Left colon (tissue), 2 donors: Measurements from ENCODE around the gene PRAMEF7. TPM values are rescaled to one million over a fixed set of nuclear protein-coding genes. Genes with fewer than 3 reads are reported as not detected.
"Not testable (repeated sequence)": the region's sequence is repeated elsewhere in the genome, so short reads cannot be mapped to it uniquely, and the experiment has no call there.

ENCODE experiments used
- ATAC-seq: fragments of 200-7000 bp; cut with Tn5 transposase; one replicate; pipeline ENCODE4 v1.9.1; 2020; ENCODE audit warnings: mild to moderate bottlenecking, moderate library complexity
- DNase-seq, 2 donors: peaks; one replicate each; pipeline ENCODE4 v3.0.0-alpha.2; 2020
- intact Hi-C, 2 donors: fragments of 100-400 bp; cut with DNase I in 1 of 2; cut with micrococcal nuclease in 1 of 2; formaldehyde crosslinking; loops; one replicate each; pipeline versions ENCODE4 v1.11.2 to v1.14.0; 2022; cut with DNase I, micrococcal nuclease
- long read RNA-seq: library from polyadenylated mRNA; unstranded; transcript quantifications from one replicate; pipeline ENCODE4 v2.0.0, GENCODE V29; 2021
- total RNA-seq, 2 donors: library from RNA; stranded (reverse); fragmentation: NEBNext Ultra II Directional; extraction: Animal tissue kit (Norgen Biotek cat#: 25700); gene quantifications; one replicate each; pipeline ENCODE4 v1.2.1, GENCODE V29; 2021
- donor health status: DM: no; HTN: no; CAD: no.
- donor health status: DM: yes; HTN: yes; CAD: no.

PRAMEF7 gene
- not detected for total RNA-seq
- long read RNA-seq = 0 reads

GRCh38 chr1:12916310-12916709 lies at the start of gene PRAMEF7:
Gene PRAMEF7 (plus strand): TSS chr1:12916610. CDS start chr1:12917693, 1,083 bp downstream.
- ATAC-seq, intact Hi-C loops: not testable (repeated sequence)

GRCh38 chr1:12878453-12878852 lies 38.0 kb upstream of the PRAMEF7 start:
- DNase-seq, intact Hi-C loops, ATAC-seq: not testable (repeated sequence)

More at GRCh38 chr1:12916310-12916709, at the start of gene PRAMEF7:
- DNase-seq = not testable (repeated sequence)

- intact Hi-C loops, DNase-seq, ATAC-seq: not testable (repeated sequence)
These were observed 30.3 kb upstream of the PRAMEF7 start, which contains the start of gene PRAMEF4 for GRCh38 chr1:12886101-12886500. Gene PRAMEF4 (minus strand): TSS chr1:12886201. CDS start chr1:12883394, 2,807 bp downstream.

- DNase-seq, intact Hi-C loops, ATAC-seq: not testable (repeated sequence)
These were observed 18.2 kb upstream of the PRAMEF7 start, which contains the start of gene PRAMEF10 for GRCh38 chr1:12898170-12898569. Gene PRAMEF10 (minus strand): TSS chr1:12898270. CDS start chr1:12895847, 2,423 bp downstream.

DNA sequence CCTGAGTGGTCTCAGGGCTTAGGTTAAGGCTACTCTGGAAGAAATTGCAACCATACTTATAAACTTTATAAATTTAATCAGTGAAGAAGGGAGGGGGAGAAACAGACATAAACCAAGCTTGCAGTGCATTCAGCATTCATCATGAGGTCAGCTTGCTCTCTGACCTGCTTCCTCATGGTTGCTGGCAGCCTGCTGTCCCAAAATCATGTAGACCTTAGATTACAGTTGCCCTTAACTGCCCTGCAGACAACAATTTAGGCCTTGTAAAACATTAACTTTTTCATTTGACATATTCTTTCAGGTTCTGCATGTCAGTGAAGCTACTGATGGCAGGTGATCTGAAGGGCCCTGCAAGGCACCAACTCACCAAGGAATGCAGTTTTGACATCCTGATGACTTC lies 17.2 kb upstream of the PRAMEF7 start:
- ATAC-seq, intact Hi-C loops, DNase-seq: not testable (repeated sequence)

- DNase-seq, intact Hi-C loops, ATAC-seq: not testable (repeated sequence)
These were observed 12.4 kb upstream of the PRAMEF7 start for GRCh38 chr1:12903793-12904572.

DNA sequence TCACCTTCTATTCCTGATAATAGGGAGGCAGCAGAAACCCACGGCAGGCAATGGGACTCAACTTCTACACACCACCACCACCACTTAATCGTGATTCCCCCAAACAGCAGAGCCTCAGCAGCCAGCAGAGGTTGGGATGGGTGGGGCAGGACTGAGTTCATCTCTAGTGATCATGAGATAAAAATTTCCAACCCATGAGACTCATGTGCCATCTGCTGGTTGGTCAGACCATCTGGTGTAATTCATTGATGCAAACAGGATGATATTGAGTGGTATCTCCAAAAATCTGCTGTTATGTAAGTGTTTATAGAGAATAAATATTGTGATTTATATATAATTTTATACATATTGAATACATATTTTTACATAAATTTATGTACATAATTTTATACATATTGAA lies 5.3 kb downstream of the PRAMEF7 start:
- ATAC-seq, DNase-seq, intact Hi-C loops: not testable (repeated sequence)

- intact Hi-C loops, DNase-seq, ATAC-seq: not testable (repeated sequence)
These were observed 8.0 kb downstream of the PRAMEF7 start for GRCh38 chr1:12924368-12924767.

- intact Hi-C loops, DNase-seq, ATAC-seq: not testable (repeated sequence)
These were observed 31.1 kb downstream of the PRAMEF7 start, which contains the start of gene PRAMEF6 for GRCh38 chr1:12947480-12947879. Gene PRAMEF6 (minus strand): TSS chr1:12947580. CDS start chr1:12942518, 5,062 bp downstream.

Other genes starting within 250 kb of the PRAMEF7 start
- gene AADACL3, start 200.5 kb upstream of the PRAMEF7 start, total RNA-seq = not detected
- gene CFAP107, start 170.4 kb upstream of the PRAMEF7 start, total RNA-seq = not detected
- not detected for gene PRAMEF12, start 142.9 kb upstream of the PRAMEF7 start, total RNA-seq
- not detected for gene PRAMEF1, start 125.2 kb upstream of the PRAMEF7 start, total RNA-seq
- not detected for gene PRAMEF11, start 85.2 kb upstream of the PRAMEF7 start, total RNA-seq
- gene HNRNPCL1, start 67.9 kb upstream of the PRAMEF7 start, total RNA-seq = not detected
- gene PRAMEF2, start 59.5 kb upstream of the PRAMEF7 start, total RNA-seq = not detected
- not detected for gene PRAMEF4, start 30.4 kb upstream of the PRAMEF7 start, total RNA-seq
- gene PRAMEF10, start 18.3 kb upstream of the PRAMEF7 start, total RNA-seq = not detected
- gene PRAMEF6, start 31.0 kb downstream of the PRAMEF7 start, total RNA-seq = not detected
- gene PRAMEF27, start 140.0 kb downstream of the PRAMEF7 start, total RNA-seq = not detected
- gene HNRNPCL3, start 144.2 kb downstream of the PRAMEF7 start, total RNA-seq = not detected
- not detected for gene PRAMEF25, start 154.2 kb downstream of the PRAMEF7 start, total RNA-seq
- not detected for gene HNRNPCL2, start 200.2 kb downstream of the PRAMEF7 start, total RNA-seq
- not detected for gene PRAMEF26, start 239.4 kb downstream of the PRAMEF7 start, total RNA-seq
- not detected for gene HNRNPCL4, start 249.0 kb downstream of the PRAMEF7 start, total RNA-seq